Transverse colon (tissue), 3 donors: ENCODE data around the gene C2orf49.
A peak's percentile ranks its signal among the peaks of the same experiment; 100 is the strongest.

ENCODE experiments used
- CTCF ChIP-seq, 5 experiments: fragments of 200-600 bp in 3 of 5; fragments of 450-650 bp in 2 of 5; sonication (generic) in 3 of 5; IDR thresholded peaks; 1 replicate in 2 of 5; 2 replicates in 3 of 5; pipeline ENCODE4 v1.5.1; 2016 to 2017; ENCODE audit warnings: antibody characterized with exemption in 5 of 5, inconsistent platforms in 3 of 5, mild to moderate bottlenecking in 2 of 5, moderate library complexity in 1 of 5
- EP300 ChIP-seq: sonication (generic); formaldehyde crosslinking; IDR thresholded peaks from one replicate; pipeline ENCODE4 v1.6.1; 2017; ENCODE audit warnings: antibody characterized with exemption, low read depth
- POLR2A ChIP-seq: fragments of 450-650 bp; IDR thresholded peaks from one replicate; pipeline ENCODE4 v1.6.1; 2016; ENCODE audit warnings: antibody characterized with exemption, mild to moderate bottlenecking, moderate library complexity

GRCh38 chr2:105294844-105295481 lies 42.4 kb upstream of the C2orf49 start:
- TF ChIP-seq CTCF (IDR thresholded peaks at IDR 0.05) (peak in 3 of 5 experiments; percentile 24 to 33 (median 30)), POLR2A (no peak), EP300 (no peak)
